CD4-positive, alpha-beta T cell (primary cell): Measurements from ENCODE around the gene MALSU1. TPM values are rescaled to one million over a fixed set of nuclear protein-coding genes. Genes with fewer than 3 reads are reported as not detected.

Source experiments
- ATAC-seq: fragments of 200-7000 bp; cut with Tn5 transposase; one replicate; pipeline ENCODE4 v1.10.0; 2022; ENCODE audit warnings: mild to moderate bottlenecking; ENCODE audit not compliant: poor library complexity
- CTCF ChIA-PET: fragments of 350-600 bp; sonication (Branson Sonifier 250); formaldehyde crosslinking; loops from one replicate; lab custom pipeline; 2021; ENCODE audit warnings: antibody characterized with exemption, inconsistent platforms; lab: Charles Lee
- POLR2A ChIA-PET: fragments of 350-600 bp; sonication (Branson Sonifier 250); formaldehyde crosslinking; loops from one replicate; lab custom pipeline; 2021; ENCODE audit warnings: antibody characterized with exemption, inconsistent platforms; lab: Charles Lee
- DNase-seq, 14 experiments: peaks; one replicate each; pipeline ENCODE4 v3.0.0-alpha.2; 2013 to 2020; ENCODE audit warnings: mixed read lengths in 2 of 14
- H3K27ac ChIP-seq, 2 donors: one replicate each; pipeline versions ENCODE4 v1.5.1 to v1.7.0; 2013; ENCODE audit warnings: low read length in 2 of 2, low read depth in 1 of 2, mild to moderate bottlenecking in 1 of 2
- H3K27me3 ChIP-seq, 2 experiments: 1 replicate in 1 of 2; 2 replicates in 1 of 2; pipeline versions ENCODE4 v1.6.1 to v1.7.0; 2013; ENCODE audit warnings: low read length in 2 of 2, control low read depth in 1 of 2, mild to moderate bottlenecking in 1 of 2, moderate library complexity in 1 of 2; ENCODE audit not compliant: insufficient read depth in 2 of 2, control insufficient read depth in 1 of 2
- H3K36me3 ChIP-seq: one replicate; pipeline ENCODE4 v1.6.1; 2013; ENCODE audit warnings: low read length, control low read depth; ENCODE audit not compliant: insufficient read depth
- H3K4me1 ChIP-seq: one replicate; pipeline ENCODE4 v1.6.1; 2013; ENCODE audit warnings: low read length, control low read depth; ENCODE audit not compliant: insufficient read depth
- H3K4me3 ChIP-seq: one replicate; pipeline ENCODE4 v1.5.1; 2013; ENCODE audit warnings: mild to moderate bottlenecking, low read length, moderate library complexity
- H3K9me3 ChIP-seq, 2 experiments: 1 replicate in 1 of 2; 2 replicates in 1 of 2; pipeline versions ENCODE4 v1.6.1 to v1.7.0; 2013; ENCODE audit warnings: low read length in 2 of 2, mild to moderate bottlenecking in 2 of 2, control low read depth in 1 of 2, moderate library complexity in 1 of 2; ENCODE audit not compliant: control insufficient read depth in 1 of 2, insufficient read depth in 1 of 2
- H3K27ac Mint-ChIP-seq: one replicate; pipeline ENCODE4 v1.8.0; 2020; ENCODE audit warnings: mixed read lengths
- H3K27me3 Mint-ChIP-seq: one replicate; pipeline ENCODE4 v1.8.0; 2021; ENCODE audit warnings: mixed read lengths
- H3K36me3 Mint-ChIP-seq: one replicate; pipeline ENCODE4 v1.8.0; 2021; ENCODE audit warnings: low read depth, mixed read lengths
- H3K4me1 Mint-ChIP-seq: one replicate; pipeline ENCODE4 v1.8.0; 2021; ENCODE audit warnings: low read depth, mixed read lengths
- H3K4me3 Mint-ChIP-seq: one replicate; pipeline ENCODE4 v1.8.0; 2020; ENCODE audit warnings: mild to moderate bottlenecking, mixed read lengths
- H3K9me3 Mint-ChIP-seq: one replicate; pipeline ENCODE4 v1.8.0; 2020; ENCODE audit warnings: mixed read lengths
- intact Hi-C, 2 experiments: fragments of 100-400 bp; cut with DNase I in 1 of 2; cut with micrococcal nuclease in 1 of 2; formaldehyde crosslinking; loops; one replicate each; pipeline versions ENCODE4 v1.15.1 to v1.9.0; 2023 to 2025; cut with DNase I, micrococcal nuclease
- total RNA-seq, 174 experiments: library from RNA in 2 of 174; stranded (reverse) in 2 of 174; gene quantifications; one replicate each; pipeline ENCODE4 v1.2.3 and lab custom pipeline; 2021 to 2026
- TF ChIP-seq, protein P1 (sequence below): fragments of 200-600 bp; IDR thresholded peaks from one replicate; pipeline ENCODE4 v1.8.0; 2022; ENCODE audit warnings: antibody characterized with exemption, mild to moderate bottlenecking

Gene MALSU1
- total RNA-seq, 2 experiments from 2014 or later = 50.5 to 50.9 TPM

GRCh38 chr7:23357190-23358093 lies 58.3 kb downstream of the MALSU1 start:
- H3K9me3 ChIP-seq = no peaks in the 10 kb centered on the region
- Mint-ChIP-seq H3K4me1 (peaks cover 15% of the 10 kb centered on the region), H3K9me3 (no peaks in the 10 kb centered on the region), H3K36me3 (no peaks in the 10 kb centered on the region), H3K27me3 (peaks cover 12% of the 10 kb centered on the region), H3K4me3 (no peak overlapping the region), H3K27ac (no peak overlapping the region)
- no peaks in the 10 kb centered on the region for H3K36me3 ChIP-seq
- POLR2A ChIA-PET = interaction anchor here (0.6 to 1.4 kb wide), 5 partner anchors 10 to 189 kb away, joined by 3 to 5 read pairs (median 4); partner anchors contain the start of gene MALSU1
- peak in 3 of 14 experiments; percentile 25 to 41 (median 39) for DNase-seq
- intact Hi-C loops = loop anchor here (2.0 to 10.0 kb wide), 4 partner anchors 80 to 357 kb away; partner anchors contain the start of gene STK31 (in 2 of the 2)
- TF ChIP-seq, protein P1, sequence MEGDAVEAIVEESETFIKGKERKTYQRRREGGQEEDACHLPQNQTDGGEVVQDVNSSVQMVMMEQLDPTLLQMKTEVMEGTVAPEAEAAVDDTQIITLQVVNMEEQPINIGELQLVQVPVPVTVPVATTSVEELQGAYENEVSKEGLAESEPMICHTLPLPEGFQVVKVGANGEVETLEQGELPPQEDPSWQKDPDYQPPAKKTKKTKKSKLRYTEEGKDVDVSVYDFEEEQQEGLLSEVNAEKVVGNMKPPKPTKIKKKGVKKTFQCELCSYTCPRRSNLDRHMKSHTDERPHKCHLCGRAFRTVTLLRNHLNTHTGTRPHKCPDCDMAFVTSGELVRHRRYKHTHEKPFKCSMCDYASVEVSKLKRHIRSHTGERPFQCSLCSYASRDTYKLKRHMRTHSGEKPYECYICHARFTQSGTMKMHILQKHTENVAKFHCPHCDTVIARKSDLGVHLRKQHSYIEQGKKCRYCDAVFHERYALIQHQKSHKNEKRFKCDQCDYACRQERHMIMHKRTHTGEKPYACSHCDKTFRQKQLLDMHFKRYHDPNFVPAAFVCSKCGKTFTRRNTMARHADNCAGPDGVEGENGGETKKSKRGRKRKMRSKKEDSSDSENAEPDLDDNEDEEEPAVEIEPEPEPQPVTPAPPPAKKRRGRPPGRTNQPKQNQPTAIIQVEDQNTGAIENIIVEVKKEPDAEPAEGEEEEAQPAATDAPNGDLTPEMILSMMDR = peak; percentile 33
- H3K27me3 ChIP-seq = no peaks in the 10 kb centered on the region
- peak; percentile 43 for ATAC-seq
- H3K4me1 ChIP-seq = no peaks in the 10 kb centered on the region
- CTCF ChIA-PET = interaction anchor here (0.9 kb wide), 1 partner anchor 13 kb away, joined by 4 read pairs; no protein-coding TSS in a partner anchor
- no peak overlapping the region for H3K27ac ChIP-seq
- no peak overlapping the region for H3K4me3 ChIP-seq

- H3K27ac ChIP-seq = no peak overlapping the region
- ChIA-PET POLR2A (interaction anchor here (0.6 to 1.4 kb wide), 5 partner anchors 11 to 189 kb away, joined by 3 to 5 read pairs (median 4); partner anchors contain the start of gene MALSU1), CTCF (interaction anchor here (0.9 kb wide), 1 partner anchor 12 kb away, joined by 4 read pairs; no protein-coding TSS in a partner anchor)
- H3K4me3 ChIP-seq = no peak overlapping the region
- H3K4me1 ChIP-seq = no peaks in the 10 kb centered on the region
- Mint-ChIP-seq H3K36me3 (no peaks in the 10 kb centered on the region), H3K27me3 (peaks cover 12% of the 10 kb centered on the region), H3K4me1 (peaks cover 15% of the 10 kb centered on the region), H3K9me3 (no peaks in the 10 kb centered on the region), H3K4me3 (no peak overlapping the region), H3K27ac (no peak overlapping the region)
- no peak for ATAC-seq
- no peak for DNase-seq
- TF ChIP-seq, protein P1 = no peak
- H3K9me3 ChIP-seq = no peaks in the 10 kb centered on the region
- H3K36me3 ChIP-seq = no peaks in the 10 kb centered on the region
- intact Hi-C loops = loop anchor here (2.0 to 10.0 kb wide), 4 partner anchors 81 to 357 kb away; partner anchors contain the start of gene STK31 (in 2 of the 2)
- no peaks in the 10 kb centered on the region for H3K27me3 ChIP-seq
These were observed 59.1 kb downstream of the MALSU1 start for GRCh38 chr7:23358152-23358674.

Other genes with a start within 250 kb of the MALSU1 start
- gene KLHL7, start 193.6 kb upstream of the MALSU1 start, total RNA-seq = 10 to 100 TPM; 14.3 to 19.6 TPM
- gene NUP42, start 117.3 kb upstream of the MALSU1 start, total RNA-seq = 10 to 100 TPM; 19.4 to 20.1 TPM
- not detected for gene GPNMB, start 52.6 kb upstream of the MALSU1 start, total RNA-seq
- not detected for gene IGF2BP3, start 171.2 kb downstream of the MALSU1 start, total RNA-seq
- 100 to 1,000 TPM; 246 to 275 TPM for gene TRA2A, start 232.6 kb downstream of the MALSU1 start, total RNA-seq